Middle frontal gyrus (tissue), 1 donor: ENCODE measurements around the gene AGAP1.
"Not testable (repeated sequence)": the region's sequence is repeated elsewhere in the genome, so short reads cannot be mapped to it uniquely, and the experiment has no call there.

Source experiments
- DNase-seq: peaks from one replicate; pipeline ENCODE4 v3.0.0-alpha.2; 2015; ENCODE audit warnings: low spot score; ENCODE audit errors: extremely low spot score

AGAP1 gene

GRCh38 chr2:235754357-235755207 lies 260.7 kb downstream of the AGAP1 start:
- no peak for DNase-seq

GRCh38 chr2:235756491-235756890 lies 262.6 kb downstream of the AGAP1 start:
- DNase-seq, result no peak

GRCh38 chr2:235757212-235757611 lies 263.4 kb downstream of the AGAP1 start:
- DNase-seq, result no peak

- no peak for DNase-seq
These were observed 263.8 kb downstream of the AGAP1 start for GRCh38 chr2:235757640-235758039.

- DNase-seq, result no peak
These were observed 269.2 kb downstream of the AGAP1 start for GRCh38 chr2:235762832-235763598.

GRCh38 chr2:235763816-235764215 lies 270.0 kb downstream of the AGAP1 start:
- DNase-seq, result no peak

DNA sequence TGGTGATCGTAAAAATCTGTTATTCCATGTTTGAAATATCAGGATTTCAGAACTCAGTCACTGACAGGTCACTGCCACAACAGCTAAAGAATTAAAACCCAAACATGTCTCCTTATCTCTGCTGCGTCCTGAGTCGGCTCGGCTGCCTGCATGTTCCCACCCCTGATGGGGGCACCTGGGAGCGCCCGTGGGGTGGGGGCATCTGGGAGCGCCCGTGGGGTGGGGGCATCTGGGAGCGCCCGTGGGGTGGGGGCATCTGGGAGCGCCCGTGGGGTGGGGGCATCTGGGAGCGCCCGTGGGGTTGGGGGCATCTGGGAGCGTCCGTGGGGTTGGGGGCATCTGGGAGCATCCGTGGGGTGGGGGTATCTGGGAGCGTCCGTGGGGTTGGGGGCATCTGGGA lies 270.6 kb downstream of the AGAP1 start:
- not testable (repeated sequence) for DNase-seq

DNA sequence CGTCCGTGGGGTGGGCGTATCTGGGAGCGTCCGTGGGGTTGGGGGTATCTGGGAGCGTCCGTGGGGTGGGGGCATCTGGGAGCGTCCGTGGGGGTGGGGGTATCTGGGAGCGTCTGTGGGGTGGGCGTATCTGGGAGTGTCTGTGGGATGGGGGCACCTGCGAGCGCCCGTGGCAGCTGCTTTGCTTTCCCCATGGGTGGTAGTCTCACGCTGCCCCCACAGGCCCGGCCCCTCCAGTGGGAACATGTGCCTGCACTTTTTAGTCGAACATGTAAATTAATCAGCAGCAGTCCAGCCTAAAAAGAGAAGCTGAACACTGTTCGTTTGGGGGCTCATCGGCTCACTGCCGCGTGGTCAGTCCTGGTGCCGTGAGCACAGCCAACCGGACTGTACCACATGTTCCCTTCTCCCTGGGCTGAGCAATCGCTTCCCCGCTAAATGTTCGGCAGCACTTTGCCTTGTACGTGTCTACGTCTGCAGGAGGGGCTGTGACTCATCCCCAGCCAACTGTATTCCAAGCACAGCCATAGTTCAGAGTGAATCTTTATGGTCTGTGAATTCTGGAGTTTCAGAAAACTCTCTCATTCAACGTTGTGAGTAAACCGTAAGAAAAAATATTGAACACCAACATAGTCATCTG lies 271.5 kb downstream of the AGAP1 start:
- DNase-seq, result peak; percentile 43

DNA sequence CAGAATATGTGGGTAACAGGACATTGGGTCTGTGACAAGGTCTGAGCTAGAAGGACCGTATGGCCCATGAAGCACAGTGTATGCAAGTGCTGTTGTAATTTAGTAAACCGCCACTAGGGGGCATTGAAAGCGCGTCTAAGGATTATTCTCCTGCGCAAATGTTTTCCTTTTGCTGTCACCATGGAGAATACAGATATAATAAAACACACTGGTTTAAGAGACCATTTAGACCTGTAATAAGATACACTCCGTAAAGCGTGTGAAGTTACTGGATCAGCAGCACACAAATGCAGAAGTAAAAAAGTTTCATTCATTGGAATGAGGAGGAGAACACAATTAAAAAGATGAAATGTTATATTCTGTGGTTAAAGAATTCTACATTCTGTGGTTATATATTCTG lies 272.4 kb downstream of the AGAP1 start:
- DNase-seq, result peak; percentile 77

DNA sequence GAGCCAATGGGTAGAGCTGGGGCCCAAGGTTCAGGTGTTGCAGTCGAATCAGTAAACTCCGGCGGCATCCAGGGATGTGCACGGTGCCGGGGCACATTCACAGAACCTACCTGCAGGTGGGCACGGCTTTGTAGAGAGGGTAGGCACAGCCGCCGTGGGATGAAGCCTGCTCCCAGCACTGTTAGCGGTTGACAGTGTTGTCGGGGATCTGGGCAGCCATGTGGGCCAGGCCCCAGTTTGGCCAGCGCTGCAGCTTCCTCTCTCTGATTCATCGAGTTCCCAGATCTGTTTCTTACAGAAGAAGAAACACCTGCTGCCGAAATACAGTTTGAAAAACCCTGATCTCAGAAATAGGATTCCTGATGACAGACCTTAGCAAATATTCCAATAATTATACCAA lies 274.8 kb downstream of the AGAP1 start:
- DNase-seq, result no peak

DNA sequence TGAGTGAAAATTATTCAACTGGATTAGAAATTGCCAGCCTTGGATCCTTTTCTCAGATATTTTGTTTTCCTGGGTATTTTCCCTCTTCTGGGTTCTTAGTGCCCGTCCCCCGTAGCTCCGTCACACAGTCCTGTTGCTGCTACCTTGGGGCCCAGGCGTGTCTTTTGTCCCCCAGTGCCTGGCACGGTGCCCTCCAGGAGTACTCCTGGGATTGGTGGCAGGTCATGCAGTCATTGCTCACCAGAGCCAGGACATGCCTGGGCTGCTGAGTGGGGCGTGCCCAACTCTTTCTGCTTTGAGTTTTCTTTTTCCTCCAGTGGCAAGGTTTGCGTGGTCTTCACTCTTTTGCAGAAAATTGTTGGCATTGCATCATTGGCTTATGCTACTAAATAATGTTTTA lies 275.2 kb downstream of the AGAP1 start:
- no peak for DNase-seq

GRCh38 chr2:235770909-235771820 lies 277.3 kb downstream of the AGAP1 start:
- no peak for DNase-seq

GRCh38 chr2:235773188-235773928 lies 279.5 kb downstream of the AGAP1 start:
- no peak for DNase-seq

DNA sequence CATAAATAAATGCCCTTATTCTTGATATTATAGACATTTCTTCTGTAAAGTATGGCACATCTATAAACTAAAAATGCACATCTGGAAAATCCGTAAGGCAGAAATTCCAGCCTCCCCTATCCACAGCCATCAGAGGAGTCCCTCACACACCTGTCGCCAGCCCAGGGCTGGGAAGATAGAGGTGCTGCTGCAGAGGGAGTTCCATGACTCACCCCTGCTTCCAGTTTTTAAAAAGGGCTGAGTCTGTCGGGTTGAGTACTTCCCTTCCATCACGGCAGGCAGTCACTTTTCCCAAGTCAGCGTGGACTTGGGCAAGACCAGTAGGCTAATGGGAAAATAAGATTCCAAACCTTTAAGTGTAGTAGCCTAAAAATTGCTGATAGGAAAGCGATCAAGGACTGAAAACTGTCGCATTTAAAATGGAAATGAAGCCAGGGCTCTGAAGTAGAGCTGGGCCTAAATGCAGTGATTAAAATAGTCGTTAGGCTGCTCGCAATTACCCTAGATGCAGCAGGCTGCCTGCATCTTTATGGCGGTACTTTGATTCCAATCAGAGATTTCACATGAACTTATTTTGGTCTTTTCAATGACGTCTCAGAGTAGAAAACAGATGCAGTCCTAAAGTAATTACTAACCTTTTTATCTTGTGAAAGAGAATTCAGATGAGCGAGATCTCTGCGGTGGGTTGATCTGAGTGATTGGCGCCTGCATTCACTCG lies 280.5 kb downstream of the AGAP1 start:
- no peak for DNase-seq

DNA sequence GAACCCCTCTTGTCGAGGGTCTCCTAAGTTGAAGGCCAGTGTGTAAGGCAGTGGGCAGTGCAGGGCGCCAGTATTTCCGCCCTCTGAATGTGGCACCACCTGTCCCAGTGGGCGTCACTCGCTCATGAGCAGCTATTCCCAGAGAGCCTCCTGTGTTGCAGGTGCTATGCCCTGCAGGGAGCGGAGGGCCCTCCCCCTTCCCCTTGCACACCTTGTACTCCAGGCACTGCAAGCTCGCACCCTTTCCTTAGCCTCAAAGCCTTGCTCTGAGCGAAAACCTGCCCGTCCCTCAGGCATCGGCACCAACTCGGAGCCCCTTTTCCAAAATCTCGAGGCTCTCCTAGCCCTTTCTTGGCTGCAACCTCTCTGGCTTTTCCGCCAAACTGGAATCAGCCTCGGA lies 282.7 kb downstream of the AGAP1 start:
- no peak for DNase-seq

DNA sequence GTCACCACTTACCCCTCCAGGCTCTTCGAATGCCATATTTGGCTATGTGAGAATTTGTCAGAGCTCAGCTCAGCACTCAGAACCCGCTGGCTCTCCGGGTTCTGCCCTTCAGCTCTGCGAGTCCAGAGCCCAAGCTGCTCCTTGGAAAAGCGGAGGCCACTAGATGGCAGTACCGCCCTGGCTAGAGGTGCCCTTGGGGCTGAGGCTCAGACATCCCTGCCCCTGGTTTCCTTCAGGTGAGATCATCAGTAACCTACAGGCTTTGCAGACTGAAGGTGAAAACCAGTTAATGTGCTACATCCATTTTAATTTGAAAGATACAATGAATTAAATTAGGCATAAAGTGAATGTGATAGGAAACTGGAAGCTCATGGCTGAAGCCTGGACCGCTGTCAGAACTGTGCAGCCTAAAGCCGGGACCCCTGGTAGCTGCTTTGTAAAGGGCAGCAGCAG lies 285.6 kb downstream of the AGAP1 start:
- DNase-seq, result peak; percentile 49

DNA sequence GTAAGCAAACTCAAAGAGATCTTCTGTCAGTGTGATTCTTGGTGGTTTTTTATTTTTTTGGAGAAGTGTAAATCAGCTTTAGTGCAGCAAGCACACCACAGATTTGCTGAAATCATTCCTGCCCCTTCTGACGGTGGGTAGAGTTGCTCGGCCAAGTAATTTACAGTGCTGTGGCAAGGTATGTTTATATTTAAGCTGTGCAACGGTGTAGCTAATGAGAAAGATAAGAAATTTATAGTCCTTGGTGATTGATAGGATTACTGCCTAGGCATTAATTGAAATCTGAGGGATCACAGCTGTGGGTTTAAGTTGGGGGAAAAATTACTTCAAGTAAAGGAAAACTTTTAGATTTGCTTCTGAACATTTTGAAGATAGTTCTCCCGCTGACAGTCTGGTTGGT lies 286.6 kb downstream of the AGAP1 start:
- no peak for DNase-seq

DNA sequence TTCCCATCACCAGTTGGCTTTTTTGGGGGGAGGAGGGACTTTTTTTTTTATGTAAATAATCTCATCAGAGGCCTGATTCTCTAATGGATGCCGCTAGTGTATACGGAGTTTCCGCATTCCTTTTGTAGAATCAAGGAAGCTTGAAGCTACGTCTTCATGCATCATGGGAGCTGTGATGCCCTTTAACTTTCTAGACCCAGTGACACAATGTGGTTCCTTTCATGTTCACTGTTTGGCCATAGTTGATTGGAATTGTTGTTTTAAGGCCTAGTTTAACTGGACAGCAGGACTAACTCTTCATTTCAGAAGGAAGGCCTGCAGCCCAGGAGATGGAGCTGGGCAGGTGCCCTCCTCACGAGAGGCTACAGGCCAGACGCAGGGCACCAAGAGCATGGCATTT lies 287.9 kb downstream of the AGAP1 start:
- no peak for DNase-seq

DNA sequence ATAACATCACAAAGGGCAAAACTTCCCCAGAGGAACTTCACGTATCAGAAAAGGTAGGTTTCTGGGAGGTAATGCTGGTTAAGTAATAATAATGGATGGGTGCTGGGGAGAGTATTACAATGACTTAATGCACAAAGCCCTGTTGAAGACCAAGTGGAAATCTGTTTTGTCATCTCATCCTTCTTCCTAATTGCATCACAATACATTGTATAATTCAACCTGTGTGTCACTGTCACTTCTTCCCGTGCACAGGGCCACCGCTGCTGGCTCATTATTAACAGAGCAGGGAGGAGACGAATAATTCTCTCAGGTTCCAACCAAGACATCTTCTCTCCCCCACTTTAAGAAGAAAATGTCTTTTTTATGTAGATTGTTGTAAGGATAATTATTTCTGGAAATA lies 290.9 kb downstream of the AGAP1 start:
- DNase-seq, result no peak

- no peak for DNase-seq
These were observed 295.7 kb downstream of the AGAP1 start for GRCh38 chr2:235789552-235789951.
